Activated CD8-positive, alpha-beta T cell treated with anti-CD3 and anti-CD28 coated beads for 36 hours (primary cell): ENCODE data around the gene RAD51B. TPM values are rescaled to one million over a fixed set of nuclear protein-coding genes. Genes with fewer than 3 reads are reported as not detected.

Source experiments
- ATAC-seq: fragments of 200-7000 bp; cut with Tn5 transposase; one replicate; pipeline ENCODE4 v1.10.0; 2021; ENCODE audit warnings: mild to moderate bottlenecking, moderate library complexity
- CTCF ChIA-PET: fragments of 350-600 bp; sonication (Branson Sonifier 250); formaldehyde crosslinking; loops from one replicate; lab custom pipeline; 2021; ENCODE audit warnings: antibody characterized with exemption; lab: Charles Lee
- POLR2A ChIA-PET: fragments of 350-600 bp; sonication (Branson Sonifier 250); formaldehyde crosslinking; loops from one replicate; lab custom pipeline; 2021; ENCODE audit warnings: antibody characterized with exemption; lab: Charles Lee
- DNase-seq: peaks from one replicate; pipeline ENCODE4 v3.0.0-alpha.2; 2020
- H3K27ac Mint-ChIP-seq: one replicate; pipeline ENCODE4 v1.8.0; 2021; ENCODE audit warnings: mild to moderate bottlenecking, mixed read lengths
- H3K27me3 Mint-ChIP-seq: one replicate; pipeline ENCODE4 v1.8.0; 2021; ENCODE audit warnings: mixed read lengths
- H3K36me3 Mint-ChIP-seq: one replicate; pipeline ENCODE4 v1.8.0; 2021; ENCODE audit warnings: low read depth, mixed read lengths
- H3K4me1 Mint-ChIP-seq: one replicate; pipeline ENCODE4 v1.8.0; 2021; ENCODE audit warnings: low read depth, mixed read lengths
- H3K4me3 Mint-ChIP-seq: one replicate; pipeline ENCODE4 v1.8.0; 2021; ENCODE audit warnings: mild to moderate bottlenecking, moderate library complexity, mixed read lengths
- H3K9me3 Mint-ChIP-seq: one replicate; pipeline ENCODE4 v1.8.0; 2021; ENCODE audit warnings: mixed read lengths
- intact Hi-C: fragments of 100-400 bp; cut with micrococcal nuclease; formaldehyde crosslinking; loops from one replicate; pipeline ENCODE4 v1.10.0; 2022
- total RNA-seq, 2 experiments: library from RNA; stranded (reverse); gene quantifications; one replicate each; pipeline ENCODE4 v1.2.3, GENCODE V29; 2021
- TF ChIP-seq, protein P1 (sequence below): fragments of 200-600 bp; IDR thresholded peaks from one replicate; pipeline ENCODE4 v1.8.0; 2022; ENCODE audit warnings: antibody characterized with exemption, mild to moderate bottlenecking

Gene RAD51B
- total RNA-seq, 2 experiments from 2014 or later = 38.2 to 40.6 TPM

DNA sequence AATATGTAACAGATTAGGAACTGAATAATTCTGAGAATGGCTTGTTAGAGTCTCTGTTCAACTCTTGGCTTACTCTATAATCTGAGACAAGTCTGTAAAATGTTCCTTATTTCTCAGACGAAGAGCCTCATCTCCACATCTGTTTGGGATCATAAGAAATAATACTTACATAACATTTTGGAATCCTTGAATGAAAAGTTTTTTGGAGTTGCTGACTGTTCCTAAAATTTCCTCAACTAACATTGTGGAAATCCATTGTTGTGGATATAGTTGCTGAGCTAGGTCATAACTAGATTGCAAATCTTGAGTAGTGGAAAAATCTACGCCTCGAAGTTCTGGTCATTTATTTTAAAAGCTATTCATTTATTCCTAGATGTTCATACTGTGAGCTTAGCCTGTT lies 570.4 kb downstream of the RAD51B start:
- DNase-seq (no peak), ATAC-seq (no peak)
- intact Hi-C loops = no loop called here
- CTCF ChIA-PET = interaction anchor here (1.0 kb wide), 2 partner anchors 10 to 436 kb away, joined by 3 to 4 read pairs; no protein-coding TSS in a partner anchor
- no peaks in the 10 kb centered on the region for H3K4me1 Mint-ChIP-seq
- TF ChIP-seq, protein P1, sequence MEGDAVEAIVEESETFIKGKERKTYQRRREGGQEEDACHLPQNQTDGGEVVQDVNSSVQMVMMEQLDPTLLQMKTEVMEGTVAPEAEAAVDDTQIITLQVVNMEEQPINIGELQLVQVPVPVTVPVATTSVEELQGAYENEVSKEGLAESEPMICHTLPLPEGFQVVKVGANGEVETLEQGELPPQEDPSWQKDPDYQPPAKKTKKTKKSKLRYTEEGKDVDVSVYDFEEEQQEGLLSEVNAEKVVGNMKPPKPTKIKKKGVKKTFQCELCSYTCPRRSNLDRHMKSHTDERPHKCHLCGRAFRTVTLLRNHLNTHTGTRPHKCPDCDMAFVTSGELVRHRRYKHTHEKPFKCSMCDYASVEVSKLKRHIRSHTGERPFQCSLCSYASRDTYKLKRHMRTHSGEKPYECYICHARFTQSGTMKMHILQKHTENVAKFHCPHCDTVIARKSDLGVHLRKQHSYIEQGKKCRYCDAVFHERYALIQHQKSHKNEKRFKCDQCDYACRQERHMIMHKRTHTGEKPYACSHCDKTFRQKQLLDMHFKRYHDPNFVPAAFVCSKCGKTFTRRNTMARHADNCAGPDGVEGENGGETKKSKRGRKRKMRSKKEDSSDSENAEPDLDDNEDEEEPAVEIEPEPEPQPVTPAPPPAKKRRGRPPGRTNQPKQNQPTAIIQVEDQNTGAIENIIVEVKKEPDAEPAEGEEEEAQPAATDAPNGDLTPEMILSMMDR = no peak
- H3K27me3 Mint-ChIP-seq = no peaks in the 10 kb centered on the region
- H3K36me3 Mint-ChIP-seq = no peaks in the 10 kb centered on the region
- no peaks in the 10 kb centered on the region for H3K9me3 Mint-ChIP-seq
- H3K4me3 Mint-ChIP-seq = no peak overlapping the region
- no peak overlapping the region for H3K27ac Mint-ChIP-seq
- POLR2A ChIA-PET = no interaction called here

DNA sequence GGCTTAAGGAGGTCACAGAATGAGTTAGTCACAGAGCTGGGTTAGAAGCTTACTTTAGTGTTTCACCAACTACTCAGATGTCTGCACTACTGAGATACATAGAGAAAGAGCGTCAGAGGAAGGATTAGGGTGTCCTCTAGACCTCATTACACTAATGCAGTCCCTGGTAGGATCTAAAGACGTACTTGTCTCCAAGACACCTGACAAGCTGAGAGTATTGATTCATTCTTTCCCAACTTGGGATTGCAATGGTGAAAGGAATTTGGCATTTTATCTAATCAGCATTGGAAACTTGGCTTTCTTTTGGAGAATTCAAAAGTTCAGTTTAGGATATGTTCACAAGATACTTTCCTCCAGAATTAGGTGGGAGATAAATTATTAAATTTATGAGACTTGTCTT lies 571.2 kb downstream of the RAD51B start:
- ATAC-seq (no peak), DNase-seq (no peak)
- Mint-ChIP-seq H3K4me1 (no peaks in the 10 kb centered on the region), H3K27me3 (no peaks in the 10 kb centered on the region), H3K9me3 (no peaks in the 10 kb centered on the region), H3K27ac (no peak overlapping the region), H3K4me3 (no peak overlapping the region), H3K36me3 (no peaks in the 10 kb centered on the region)
- ChIA-PET POLR2A (no interaction called here), CTCF (interaction anchor here (1.0 kb wide), 2 partner anchors 9 to 435 kb away, joined by 3 to 4 read pairs; no protein-coding TSS in a partner anchor)
- TF ChIP-seq, protein P1 = no peak
- intact Hi-C loops = no loop called here

DNA sequence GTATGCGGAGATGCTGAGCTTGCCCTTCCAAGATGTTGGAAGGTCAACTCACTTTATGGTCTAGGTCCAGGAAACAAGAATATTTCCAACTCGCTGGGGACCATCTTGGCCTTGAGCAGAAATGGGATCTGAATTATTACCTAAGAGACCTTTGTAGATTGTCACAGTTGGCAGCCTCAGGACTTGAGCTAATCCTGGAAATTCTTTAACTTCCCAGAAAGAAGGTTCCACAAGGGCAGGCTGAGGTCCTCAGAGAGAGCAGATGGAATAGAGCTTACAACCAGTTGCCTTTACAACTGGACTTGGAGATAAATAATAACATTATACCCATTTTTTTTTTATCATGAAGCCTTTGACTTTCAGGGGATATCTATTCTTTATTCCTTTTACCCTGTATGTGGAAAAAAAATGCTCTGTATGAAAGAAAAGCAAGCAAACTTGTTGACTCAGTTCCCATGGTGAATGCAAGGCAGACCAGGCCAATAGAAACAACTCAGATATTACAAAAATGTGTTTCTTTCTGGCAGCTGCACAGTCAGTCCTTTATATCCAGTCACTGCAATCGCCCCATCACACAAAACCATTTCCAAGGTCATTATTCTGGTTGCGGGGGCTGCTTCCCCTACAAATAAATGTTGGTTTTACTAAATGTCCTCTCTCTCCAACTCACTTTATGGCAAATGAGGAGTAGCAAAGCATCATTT lies 571.9 kb downstream of the RAD51B start:
- TF ChIP-seq, protein P1 = no peak
- ChIA-PET CTCF (no interaction called here), POLR2A (interaction anchor here (0.7 kb wide), 1 partner anchor 10 kb away, joined by 3 read pairs; no protein-coding TSS in a partner anchor)
- H3K27ac Mint-ChIP-seq = no peak overlapping the region
- no peaks in the 10 kb centered on the region for H3K4me1 Mint-ChIP-seq
- ATAC-seq = no peak
- no peak overlapping the region for H3K4me3 Mint-ChIP-seq
- no peak for DNase-seq
- H3K36me3 Mint-ChIP-seq = no peaks in the 10 kb centered on the region
- H3K27me3 Mint-ChIP-seq = no peaks in the 10 kb centered on the region
- intact Hi-C loops = no loop called here
- no peaks in the 10 kb centered on the region for H3K9me3 Mint-ChIP-seq

DNA sequence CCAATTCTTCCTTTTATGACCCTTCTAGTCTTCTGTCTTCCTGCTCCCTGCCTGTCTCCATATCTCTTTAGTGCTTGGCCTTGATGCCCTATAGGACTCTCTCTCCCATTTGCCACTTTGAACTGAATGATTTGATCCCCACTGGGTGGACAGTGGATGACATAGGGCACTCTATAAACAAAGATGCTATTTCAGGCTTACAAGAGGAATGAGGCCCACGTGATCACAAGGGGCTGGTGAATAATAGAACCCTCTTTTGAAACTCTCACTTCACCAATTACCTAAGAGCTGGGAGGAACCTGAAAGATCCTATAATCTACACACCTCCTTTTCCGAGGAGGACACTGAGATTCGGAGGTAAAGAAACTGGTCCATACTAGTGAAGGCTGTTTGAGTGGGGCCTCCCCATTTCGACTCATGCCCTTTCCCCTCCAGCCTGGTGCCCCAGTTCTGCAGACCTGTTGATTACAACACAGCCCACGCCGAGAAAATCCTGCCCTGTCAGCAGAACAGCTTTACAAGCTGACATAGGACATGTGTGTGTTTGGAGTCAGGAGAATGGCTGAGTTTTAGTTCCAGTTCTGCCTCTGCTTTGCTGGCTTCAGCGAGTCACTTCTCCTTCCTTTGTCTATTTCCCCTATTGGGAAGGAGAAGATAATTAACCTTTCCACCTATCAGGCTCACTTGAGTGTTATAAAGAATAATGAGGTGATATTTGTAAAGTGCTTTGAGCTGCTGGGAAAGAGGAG lies 573.0 kb downstream of the RAD51B start:
- Mint-ChIP-seq H3K4me3 (no peak overlapping the region), H3K9me3 (no peaks in the 10 kb centered on the region), H3K27ac (no peak overlapping the region), H3K27me3 (no peaks in the 10 kb centered on the region), H3K4me1 (peaks cover 2% of the 10 kb centered on the region), H3K36me3 (no peaks in the 10 kb centered on the region)
- ChIA-PET POLR2A (interaction anchor here (0.6 to 0.9 kb wide), 2 partner anchors 9 to 18 kb away, joined by 3 read pairs; no protein-coding TSS in a partner anchor), CTCF (interaction anchor here (0.7 to 1.1 kb wide), 2 partner anchors 16 to 424 kb away, joined by 3 read pairs; no protein-coding TSS in a partner anchor)
- DNase-seq = peak; percentile 20
- no peak for ATAC-seq
- TF ChIP-seq, protein P1 = no peak
- intact Hi-C loops = no loop called here
